GM18505 (cell line): ENCODE measurements around the gene DES.

ENCODE experiments used
- ATAC-seq: cut with Tn5 transposase; IDR thresholded peaks from one replicate; pipeline ENCODE4 v1.9.1; 2021; ENCODE audit not compliant: unreplicated experiment
- POLR2A ChIP-seq: IDR thresholded peaks from 4 replicates; pipeline ENCODE4 v1.6.1; 2011; ENCODE audit warnings: borderline replicate concordance; ENCODE audit not compliant: insufficient read depth, insufficient read length; ENCODE audit errors: extremely low read depth

DES gene

DNA sequence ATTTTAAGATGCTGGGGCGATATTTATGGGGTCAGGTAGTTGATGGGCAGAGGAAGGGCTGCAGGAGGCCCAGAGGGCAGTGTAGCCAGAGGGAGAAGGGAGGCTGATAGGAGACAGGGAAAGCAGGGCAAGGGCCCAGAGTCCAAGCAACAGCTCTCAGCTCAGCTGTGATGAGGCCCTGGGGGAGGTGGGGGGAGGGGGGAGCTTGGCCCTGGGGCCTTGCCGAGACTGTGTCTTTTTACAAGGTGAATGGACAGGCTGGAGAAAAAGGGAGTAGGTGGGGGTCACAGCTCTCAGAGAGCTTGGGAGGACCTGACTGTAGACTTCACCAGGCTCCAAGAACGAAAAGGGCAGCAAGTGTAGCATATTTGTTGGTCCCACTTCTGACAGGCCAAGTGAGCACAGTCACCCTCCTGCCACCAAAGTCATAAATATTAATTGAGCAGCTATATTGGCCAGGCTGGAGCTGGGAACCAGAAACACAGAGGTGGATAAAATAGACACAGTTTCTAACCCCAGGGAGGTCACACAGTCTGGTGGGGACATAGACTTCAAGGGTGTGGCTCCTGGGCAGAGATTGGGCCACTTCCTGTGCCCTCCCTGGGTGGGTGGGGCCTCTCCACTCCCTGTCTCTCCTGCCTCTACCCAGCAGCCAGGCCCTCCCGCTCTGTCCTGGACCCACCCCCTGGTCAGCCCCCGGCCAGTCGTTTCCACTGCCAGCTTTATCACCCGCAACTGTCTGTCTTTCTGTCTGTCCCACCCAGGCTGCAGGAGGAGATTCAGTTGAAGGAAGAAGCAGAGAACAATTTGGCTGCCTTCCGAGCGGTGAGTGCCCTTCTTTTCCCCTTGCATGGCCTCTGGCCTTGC is 1.4 kb downstream of the DES start:
- TF ChIP-seq POLR2A = no peak
- no peak for ATAC-seq

DNA sequence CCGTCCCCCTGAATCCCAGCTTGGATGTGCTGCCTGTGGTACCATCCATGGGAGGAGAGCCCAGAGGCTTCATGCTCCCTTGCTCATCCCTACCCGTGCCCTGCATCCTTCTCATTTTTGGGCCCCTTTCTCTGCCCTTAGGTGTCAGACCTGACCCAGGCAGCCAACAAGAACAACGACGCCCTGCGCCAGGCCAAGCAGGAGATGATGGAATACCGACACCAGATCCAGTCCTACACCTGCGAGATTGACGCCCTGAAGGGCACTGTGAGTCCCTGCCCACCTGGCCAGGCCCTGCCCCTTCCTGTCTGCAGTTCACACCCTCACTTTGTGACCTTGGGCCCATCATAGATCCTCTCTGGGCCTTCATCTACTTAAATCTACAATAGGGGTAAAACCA is 2.5 kb downstream of the DES start:
- no peak for TF ChIP-seq POLR2A

DNA sequence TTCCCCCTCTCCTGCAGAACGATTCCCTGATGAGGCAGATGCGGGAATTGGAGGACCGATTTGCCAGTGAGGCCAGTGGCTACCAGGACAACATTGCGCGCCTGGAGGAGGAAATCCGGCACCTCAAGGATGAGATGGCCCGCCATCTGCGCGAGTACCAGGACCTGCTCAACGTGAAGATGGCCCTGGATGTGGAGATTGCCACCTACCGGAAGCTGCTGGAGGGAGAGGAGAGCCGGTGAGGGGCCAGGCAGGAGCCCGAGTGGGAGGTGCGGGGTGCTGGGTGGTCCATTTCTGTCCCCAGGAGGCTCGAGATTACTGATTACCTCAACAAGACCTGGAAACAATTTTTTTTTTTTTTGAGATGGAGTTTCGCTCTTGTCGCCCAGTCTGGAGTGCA is 3.1 kb downstream of the DES start:
- no peak for TF ChIP-seq POLR2A
- no peak for ATAC-seq

More for the DNA sequence above, 2.5 kb downstream of the DES start:
- ATAC-seq = no peak

DNA sequence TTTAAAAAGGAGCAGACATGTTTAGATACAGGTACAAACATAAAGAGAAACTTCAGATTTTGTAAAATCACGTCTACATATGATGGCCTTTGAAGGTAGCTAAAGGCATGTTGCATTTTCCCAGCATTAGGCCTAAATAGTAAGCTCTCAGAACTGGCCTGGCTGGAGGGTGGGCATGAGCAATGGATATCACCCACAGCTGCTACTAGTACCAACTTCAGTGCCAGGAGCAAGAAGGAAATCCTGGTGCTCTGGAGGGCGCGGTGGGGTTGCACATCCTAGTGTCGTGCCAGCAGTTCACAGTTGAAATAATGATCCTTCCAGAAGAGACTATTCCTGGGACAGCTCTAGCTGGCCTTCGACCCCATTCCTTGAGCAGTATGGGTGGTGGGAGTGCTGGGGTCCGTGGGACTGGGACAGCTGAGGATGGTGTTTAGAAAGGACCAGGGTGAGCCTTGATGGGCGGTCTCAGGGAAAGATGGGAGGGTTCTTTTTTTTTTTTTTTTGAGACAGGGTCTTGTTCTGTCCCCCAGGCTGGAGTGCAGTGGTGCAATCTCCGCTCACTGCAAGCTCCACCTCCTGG is 4.9 kb downstream of the DES start:
- no peak for TF ChIP-seq POLR2A
- ATAC-seq = no peak

DNA sequence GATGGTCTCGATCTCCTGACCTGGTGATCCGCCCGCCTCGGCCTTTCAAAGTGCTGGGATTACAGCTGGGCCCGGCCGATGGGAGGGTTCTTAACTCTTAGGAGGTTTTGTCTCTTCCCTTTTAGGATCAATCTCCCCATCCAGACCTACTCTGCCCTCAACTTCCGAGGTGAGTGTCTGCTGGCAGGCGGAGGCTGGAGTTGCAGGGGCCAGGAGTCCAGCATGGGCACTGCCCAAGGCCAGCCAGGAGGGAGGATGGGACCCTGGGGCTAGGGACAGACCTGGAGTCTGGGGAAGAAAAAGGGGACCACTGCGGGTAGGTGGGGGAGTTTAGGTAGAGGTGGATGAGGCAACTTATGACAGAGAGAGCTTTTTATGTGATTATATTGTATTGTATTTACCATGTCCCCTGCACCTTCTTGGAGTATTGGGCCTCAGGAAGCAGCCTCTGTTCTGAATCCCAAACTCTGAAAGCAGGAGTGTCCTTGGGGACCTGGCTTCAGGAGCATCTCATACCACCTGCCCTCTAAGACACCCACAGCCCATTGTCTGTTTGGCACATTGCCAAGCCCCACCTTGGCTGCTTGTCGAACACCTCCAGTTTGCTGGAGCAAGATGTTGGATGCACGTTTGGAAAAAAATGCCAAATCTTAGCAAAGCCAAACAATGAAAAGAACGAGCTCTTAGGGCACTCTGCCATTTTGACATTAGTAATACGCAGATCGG is 5.6 kb downstream of the DES start:
- ATAC-seq = no peak
- no peak for TF ChIP-seq POLR2A

DNA sequence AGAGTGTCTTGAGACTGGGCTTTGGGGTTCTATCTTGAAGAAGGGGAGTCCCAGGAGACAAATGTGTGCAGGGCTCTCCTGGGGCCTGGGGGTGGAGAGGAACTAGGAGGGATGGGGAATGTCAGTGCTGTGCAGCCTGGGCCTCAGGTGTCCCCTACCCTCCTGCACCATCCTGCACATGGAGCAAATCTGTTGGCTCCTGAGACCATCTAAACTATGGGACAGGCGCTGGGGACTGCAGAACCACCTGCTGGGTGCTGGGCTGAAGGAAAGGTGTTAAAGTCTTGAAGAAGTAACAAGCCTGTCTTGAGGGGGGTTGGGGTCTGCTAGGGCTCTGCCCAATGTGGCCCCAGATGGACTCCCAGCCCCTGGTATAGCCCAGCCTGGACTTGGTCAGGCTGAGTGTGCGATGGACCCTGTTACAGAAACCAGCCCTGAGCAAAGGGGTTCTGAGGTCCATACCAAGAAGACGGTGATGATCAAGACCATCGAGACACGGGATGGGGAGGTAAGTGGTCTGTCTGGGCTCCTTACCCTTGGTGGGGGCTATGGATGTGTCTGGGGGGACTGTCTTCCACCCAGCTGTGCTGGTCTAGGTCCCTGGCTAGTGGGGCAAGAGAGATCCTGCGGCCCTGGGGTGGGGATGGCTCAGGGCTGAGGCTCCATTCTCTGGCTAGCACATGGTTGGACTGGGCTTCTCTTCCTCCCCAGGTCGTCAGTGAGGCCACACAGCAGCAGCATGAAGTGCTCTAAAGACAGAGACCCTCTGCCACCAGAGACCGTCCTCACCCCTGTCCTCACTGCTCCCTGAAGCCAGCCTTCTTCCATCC is 7.3 kb downstream of the DES start:
- TF ChIP-seq POLR2A = no peak
- ATAC-seq = no peak

DNA sequence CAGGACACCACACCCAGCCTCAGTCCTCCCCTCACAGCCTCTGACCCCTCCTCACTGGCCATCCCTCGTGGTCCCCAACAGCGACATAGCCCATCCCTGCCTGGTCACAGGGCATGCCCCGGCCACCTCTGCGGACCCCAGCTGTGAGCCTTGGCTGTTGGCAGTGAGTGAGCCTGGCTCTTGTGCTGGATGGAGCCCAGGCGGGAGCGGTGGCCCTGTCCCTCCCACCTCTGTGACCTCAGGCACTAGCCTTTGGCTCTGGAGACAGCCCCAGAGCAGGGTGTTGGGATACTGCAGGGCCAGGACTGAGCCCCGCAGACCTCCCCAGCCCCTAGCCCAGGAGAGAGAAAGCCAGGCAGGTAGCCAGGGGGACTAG is 7.9 kb downstream of the DES start:
- no peak for ATAC-seq

DNA sequence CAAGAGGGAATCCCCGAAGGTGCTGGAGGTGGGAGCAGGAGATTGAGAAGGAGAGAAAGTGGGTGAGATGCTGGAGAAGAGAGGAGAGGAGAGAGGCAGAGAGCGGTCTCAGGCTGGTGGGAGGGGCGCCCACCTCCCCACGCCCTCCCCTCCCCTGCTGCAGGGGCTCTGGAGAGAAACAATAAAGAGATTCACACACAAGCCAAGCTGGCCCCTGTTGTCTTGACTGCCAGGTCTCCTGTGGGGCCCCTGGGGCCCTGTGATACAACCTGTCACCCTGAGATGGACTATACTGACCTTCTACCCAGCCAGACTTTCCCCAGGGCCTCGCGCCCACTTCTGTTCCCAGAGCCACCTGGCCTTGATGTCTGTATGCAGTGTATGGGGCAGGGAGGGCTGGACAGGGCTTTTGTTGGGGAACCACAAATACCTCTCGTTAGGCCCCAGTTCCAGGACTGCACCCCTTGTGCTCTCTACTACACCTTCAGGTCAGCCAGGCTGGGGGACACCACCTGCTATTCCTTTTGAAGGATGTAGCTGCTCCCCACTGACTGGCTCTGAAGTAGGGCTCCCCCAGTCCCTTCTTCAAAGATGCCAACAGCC is 8.5 kb downstream of the DES start:
- TF ChIP-seq POLR2A = no peak
- no peak for ATAC-seq

More for the DNA sequence above, 7.9 kb downstream of the DES start:
- TF ChIP-seq POLR2A = no peak

DNA sequence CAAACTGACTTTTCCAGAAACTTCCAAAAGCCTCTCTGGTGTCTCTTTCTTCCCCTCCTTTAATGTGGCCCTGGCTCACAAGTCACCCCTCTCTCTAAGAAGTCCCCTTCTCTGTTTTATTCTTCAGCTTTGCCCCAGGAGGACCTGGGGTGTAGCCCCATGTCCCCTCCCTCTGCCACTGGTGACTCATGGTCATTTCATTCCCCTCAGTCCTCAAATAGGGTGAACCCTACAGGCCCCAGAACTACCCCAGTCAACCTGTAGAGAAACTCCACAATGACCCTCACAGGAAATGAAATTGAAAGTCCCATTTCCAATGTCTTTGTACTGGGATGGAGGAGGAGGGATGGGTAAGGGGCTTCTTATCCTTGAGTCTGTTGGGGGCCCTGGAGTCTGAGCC is 10.3 kb downstream of the DES start:
- no peak for TF ChIP-seq POLR2A
- ATAC-seq = no peak

DNA sequence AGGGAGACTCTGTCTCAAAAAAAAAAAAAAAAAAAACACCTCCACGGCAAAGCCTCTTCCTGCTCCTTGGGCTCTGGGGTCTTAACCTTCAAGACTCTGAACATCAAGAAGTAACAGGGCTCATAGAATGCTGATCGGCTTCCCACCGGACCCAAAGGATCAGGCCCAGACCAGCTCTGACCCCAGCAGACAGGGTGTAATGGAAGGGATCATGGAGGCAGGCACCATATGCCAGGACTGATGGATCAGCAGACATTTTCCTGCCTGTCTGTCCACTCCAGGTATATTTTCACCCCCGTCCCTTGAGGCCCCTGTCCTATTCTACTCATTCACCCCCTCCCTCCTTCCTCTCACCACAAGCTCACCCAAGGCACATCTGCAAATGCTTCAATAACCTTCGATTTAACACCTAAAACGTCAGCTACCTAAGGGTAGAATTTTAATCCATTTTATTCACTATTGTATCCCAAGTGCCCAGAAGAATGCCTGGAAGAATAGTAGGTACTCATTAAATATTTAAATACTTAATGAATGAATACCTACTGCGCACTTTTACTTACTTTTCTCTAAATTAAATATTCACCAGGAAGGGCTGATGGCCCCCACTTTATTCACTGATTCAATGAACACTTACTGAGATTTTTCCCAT is 11.9 kb downstream of the DES start:
- TF ChIP-seq POLR2A = no peak
- no peak for ATAC-seq

DNA sequence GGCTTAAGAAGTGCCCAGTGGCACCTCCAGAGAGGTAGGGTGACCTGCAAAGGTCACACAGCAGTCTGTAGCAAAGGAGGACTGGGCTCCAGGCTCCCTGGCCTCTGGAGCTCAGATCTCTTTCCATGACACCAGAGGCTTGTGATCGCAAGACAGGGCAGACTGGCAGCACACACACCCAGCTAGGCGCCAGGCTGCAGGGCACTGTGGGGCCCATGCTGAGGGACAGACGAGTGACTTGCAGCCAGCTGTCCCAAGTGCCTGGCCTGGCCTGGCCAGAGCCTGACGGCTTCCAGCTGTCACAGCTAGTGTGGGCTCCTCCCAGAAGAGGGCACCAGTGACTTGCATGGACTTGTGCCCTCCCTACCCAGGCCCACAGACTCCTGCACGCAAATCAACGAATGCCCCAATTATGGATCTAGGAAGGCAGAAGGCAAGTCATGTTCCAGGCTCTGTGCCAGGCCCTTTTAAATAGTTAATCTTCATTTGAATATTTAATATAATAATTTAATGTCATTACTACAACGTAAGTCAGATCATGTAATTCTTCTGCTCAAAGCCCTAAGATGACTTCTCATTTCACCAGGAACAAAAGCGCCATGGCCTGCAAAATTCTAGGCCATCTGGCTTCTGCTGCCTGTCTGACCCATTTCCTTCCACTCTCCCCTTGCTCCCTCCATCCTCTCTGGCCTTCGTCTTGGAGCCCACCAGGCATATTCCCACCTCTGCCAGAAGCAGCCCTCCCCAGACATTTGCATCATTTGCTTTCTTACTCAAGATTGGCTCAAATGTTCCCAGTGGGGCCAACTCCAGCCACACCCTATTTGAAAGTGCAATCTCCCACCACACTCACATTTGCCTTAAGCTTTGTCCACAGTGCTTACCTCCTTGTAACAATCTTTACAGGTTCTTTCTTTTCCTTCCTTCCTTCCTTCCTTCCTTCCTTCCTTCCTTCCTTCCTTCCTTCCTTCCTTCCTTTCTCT is 12.7 kb downstream of the DES start:
- TF ChIP-seq POLR2A = no peak
- ATAC-seq = no peak
